Endothelial cell of umbilical vein (primary cell): ENCODE measurements around the gene ZMAT5. TPM values are rescaled to one million over a fixed set of nuclear protein-coding genes. Genes with fewer than 3 reads are reported as not detected.

Source experiments
- BruUV-seq: library from RNA; stranded (reverse); fragments of 400-500 nt; replicated peaks from 2 replicates; lab custom pipeline; 2021; lab: Mats Ljungman, UMichigan
- CTCF ChIA-PET: fragments of 300-600, 350-600 bp; sonication (Branson Sonifier 250); formaldehyde crosslinking; loops from one replicate; lab custom pipeline; 2021; ENCODE audit warnings: antibody characterized with exemption, inconsistent platforms; lab: Charles Lee
- POLR2A ChIA-PET: fragments of 300-600, 350-600 bp; sonication (Branson Sonifier 250); formaldehyde crosslinking; loops from one replicate; lab custom pipeline; 2021; ENCODE audit warnings: antibody characterized with exemption, inconsistent platforms; lab: Charles Lee
- DNase-seq: peaks from one replicate; pipeline ENCODE4 v3.0.0-alpha.2; 2011; ENCODE audit warnings: low read depth, low spot score
- FAIRE-seq: peaks from 2 replicates; lab custom pipeline; 2011; peaks lifted over from hg19 to GRCh38; lab: Jason Lieb, UNC
- H2AFZ ChIP-seq: 2 replicates; pipeline ENCODE4 v1.6.0; 2012; ENCODE audit warnings: low read depth, low read length, control low read depth, inconsistent platforms
- H3K27ac ChIP-seq: 2 replicates; pipeline ENCODE4 v1.5.1; 2011; ENCODE audit warnings: low read depth, mild to moderate bottlenecking, control low read depth, low read length, moderate library complexity; ENCODE audit not compliant: insufficient read depth
- H3K27me3 ChIP-seq, 2 experiments: 2 replicates each; pipeline versions ENCODE4 v1.6.0 to v1.6.1; 2011; ENCODE audit warnings: low read length in 2 of 2, mixed read lengths in 1 of 2; ENCODE audit not compliant: control insufficient read depth in 2 of 2, insufficient read depth in 2 of 2
- H3K36me3 ChIP-seq, 2 experiments: 2 replicates in 1 of 2; 3 replicates in 1 of 2; pipeline ENCODE4 v1.5.1; 2011; ENCODE audit warnings: low read length in 2 of 2, mild to moderate bottlenecking in 1 of 2, moderate library complexity in 1 of 2; ENCODE audit not compliant: control insufficient read depth in 2 of 2, insufficient read depth in 2 of 2; ENCODE audit errors: extremely low read depth in 1 of 2
- H3K4me1 ChIP-seq: 3 replicates; pipeline ENCODE4 v1.5.1; 2011; ENCODE audit warnings: mild to moderate bottlenecking, low read length; ENCODE audit not compliant: control insufficient read depth, insufficient read depth; ENCODE audit errors: extremely low read depth
- H3K4me2 ChIP-seq: 2 replicates; pipeline ENCODE4 v1.6.1; 2011; ENCODE audit warnings: low read length, control low read depth, mixed read lengths; ENCODE audit not compliant: insufficient read depth
- H3K4me3 ChIP-seq, 3 experiments: fragments of 200-600 bp in 1 of 3; sonication (generic), shearing (Covaris generic) in 1 of 3; replicated peaks in 1 of 3; 2 replicates each; pipeline ENCODE4 v1.5.1; 2011 to 2016; ENCODE audit warnings: control low read depth in 3 of 3, low read length in 3 of 3, mild to moderate bottlenecking in 2 of 3, inconsistent platforms in 1 of 3, low read depth in 1 of 3, moderate library complexity in 1 of 3; ENCODE audit not compliant: insufficient read depth in 1 of 3
- H3K79me2 ChIP-seq: 2 replicates; pipeline ENCODE4 v1.6.0; 2012; ENCODE audit warnings: low read length, inconsistent platforms; ENCODE audit not compliant: control insufficient read depth, insufficient read depth
- H3K9ac ChIP-seq: replicated peaks from 2 replicates; pipeline ENCODE3; 2011; ENCODE audit warnings: low read length, control low read depth; ENCODE audit not compliant: insufficient read depth; ENCODE audit errors: extremely low read depth
- H3K9me1 ChIP-seq: replicated peaks from 3 replicates; pipeline ENCODE4 v1.6.0; 2011; ENCODE audit warnings: mild to moderate bottlenecking, low read length; ENCODE audit not compliant: control insufficient read depth, insufficient read depth; ENCODE audit errors: extremely low read depth
- H3K9me3 ChIP-seq: replicated peaks from 2 replicates; pipeline ENCODE4 v1.5.1; 2012; ENCODE audit warnings: low read length, inconsistent platforms; ENCODE audit not compliant: control insufficient read depth, insufficient read depth
- H4K20me1 ChIP-seq: replicated peaks from 2 replicates; pipeline ENCODE3; 2011; ENCODE audit warnings: mild to moderate bottlenecking, low read length; ENCODE audit not compliant: control insufficient read depth, insufficient read depth; ENCODE audit errors: extremely low read depth
- CTCF ChIP-seq, 2 donors: IDR thresholded peaks; 1 replicate in 1 of 2; 2 replicates in 1 of 2; pipeline ENCODE4 v1.5.1; 2011; ENCODE audit warnings: low read length in 2 of 2, mild to moderate bottlenecking in 2 of 2, moderate library complexity in 2 of 2, control low read depth in 1 of 2, inconsistent platforms in 1 of 2, low read depth in 1 of 2; ENCODE audit not compliant: insufficient read depth in 1 of 2; ENCODE audit errors: extremely low read depth in 1 of 2
- EZH2 ChIP-seq: IDR thresholded peaks from 2 replicates; pipeline ENCODE4 v1.6.1; 2012; ENCODE audit warnings: borderline replicate concordance, low read depth, mild to moderate bottlenecking, moderate library complexity, low read length, inconsistent platforms; ENCODE audit not compliant: severe bottlenecking
- FOS ChIP-seq: IDR thresholded peaks from 2 replicates; pipeline ENCODE4 v1.6.1; 2011; ENCODE audit warnings: mild to moderate bottlenecking, low read length, moderate library complexity, borderline replicate concordance; ENCODE audit not compliant: insufficient read depth
- GATA2 ChIP-seq: IDR thresholded peaks from 2 replicates; pipeline ENCODE4 v1.7.0; 2011; ENCODE audit warnings: low read depth, mild to moderate bottlenecking, moderate library complexity, mixed read lengths, low read length; ENCODE audit not compliant: insufficient read length, insufficient read depth
- JUN ChIP-seq: IDR thresholded peaks from 2 replicates; pipeline ENCODE4 v1.6.1; 2011; ENCODE audit warnings: borderline replicate concordance, low read depth; ENCODE audit not compliant: insufficient read length, insufficient read depth
- MAX ChIP-seq: IDR thresholded peaks from 2 replicates; pipeline ENCODE4 v1.6.1; 2011; ENCODE audit not compliant: insufficient read depth, insufficient read length
- MYC ChIP-seq: IDR thresholded peaks from one replicate; pipeline ENCODE4 v1.6.1; 2011; ENCODE audit warnings: mild to moderate bottlenecking, low read depth, low read length
- POLR2A ChIP-seq: IDR thresholded peaks from 2 replicates; pipeline ENCODE4 v1.6.1; 2012; ENCODE audit warnings: low read depth, mild to moderate bottlenecking, control low read depth, low read length
- POLR2AphosphoS5 ChIP-seq: IDR thresholded peaks from 2 replicates; pipeline ENCODE4 v1.6.1; 2012; ENCODE audit warnings: low read depth, mild to moderate bottlenecking, control low read depth, low read length, moderate library complexity; ENCODE audit not compliant: insufficient read depth
- dilution Hi-C: fragments of 300-500 bp; cut with MboI; formaldehyde crosslinking; loops from one replicate; pipeline ENCODE4 v1.15.0; 2019; ENCODE audit warnings: low sequenced_read_pairs; ENCODE audit not compliant: extremely low pct_ligation_motif_present
- intact Hi-C: fragments of 100-400 bp; cut with micrococcal nuclease; formaldehyde crosslinking; loops from one replicate; pipeline ENCODE4 v1.10.0; 2022
- polyA plus RNA-seq, 4 experiments: library from polyadenylated mRNA; depleted of rRNA in 3 of 4; stranded (reverse) in 3 of 4; unstranded in 1 of 4; fragments of >200 nt; gene quantifications; 2 replicates each; pipeline versions ENCODE4 v1.2.1 to v1.2.3, GENCODE V29; 2011 to 2012; ENCODE audit warnings: missing spikeins in 1 of 4
- total RNA-seq: library from RNA; stranded (reverse); gene quantifications from 2 replicates; pipeline ENCODE4 v1.2.3, GENCODE V29; 2021

The ZMAT5 gene
- total and polyA plus RNA-seq, 2 donors (not counting 3 experiments of a cell fraction or from before 2014, with no cell fraction given), result 24.9 to 43.6 TPM

GRCh38 chr22:29793396-29793795 lies 26.6 kb upstream of the ZMAT5 start:
- BruUV-seq, result no TSS peak
- Histone ChIP-seq H3K27ac (no peak overlapping the region), H3K9ac (no peak overlapping the region), H3K79me2 (no peaks in the 10 kb centered on the region), H3K9me1 (no peaks in the 10 kb centered on the region), H3K36me3 (peaks cover 12 to 40% of the 10 kb centered on the region in 2 experiments), H3K4me2 (no peak overlapping the region), H3K9me3 (no peaks in the 10 kb centered on the region), H2AFZ (no peak overlapping the region), H3K4me3 (no peak overlapping the region), H3K27me3 (no peaks in the 10 kb centered on the region), H4K20me1 (no peaks in the 10 kb centered on the region), H3K4me1 (peaks cover under 1% of the 10 kb centered on the region)
- ChIA-PET CTCF (no interaction called here), POLR2A (no interaction called here)
- intact Hi-C loops (loop anchor here (10.0 kb wide), 1 partner anchor 291 kb away; the partner anchor contains the start of gene HORMAD2), dilution Hi-C loops (no loop called here)
- TF ChIP-seq POLR2A (no peak), CTCF (IDR thresholded peaks at IDR 0.05; ENCODE audit: extremely low read depth in 1 of 2, insufficient read depth in 1 of 2, low read depth in 1 of 2, low read length in 2 of 2) (no peak), JUN (no peak), GATA2 (no peak), MAX (no peak), FOS (no peak), EZH2 (no peak), MYC (no peak), POLR2AphosphoS5 (no peak)
- FAIRE-seq, result no peak
- no peak for DNase-seq
